Stimulated activated CD8-positive, alpha-beta memory T cell treated with anti-CD3 and anti-CD28 coated beads, Interleukin-7, amount 100 ng/mL, for 1 hour (primary cell): ENCODE measurements around the gene PPP2R1B.

Experiments
- DNase-seq, 2 donors: peaks; one replicate each; pipeline ENCODE4 v3.0.0-alpha.2; 2020; ENCODE audit warnings: low read depth in 2 of 2

Gene PPP2R1B

GRCh38 chr11:111693224-111693937, 72.8 kb downstream of the PPP2R1B start:
- no peak for DNase-seq

- no peak for DNase-seq
Observed at GRCh38 chr11:111691741-111692140, 74.4 kb downstream of the PPP2R1B start.

GRCh38 chr11:111691176-111691575, 75.0 kb downstream of the PPP2R1B start:
- DNase-seq: no peak

DNA sequence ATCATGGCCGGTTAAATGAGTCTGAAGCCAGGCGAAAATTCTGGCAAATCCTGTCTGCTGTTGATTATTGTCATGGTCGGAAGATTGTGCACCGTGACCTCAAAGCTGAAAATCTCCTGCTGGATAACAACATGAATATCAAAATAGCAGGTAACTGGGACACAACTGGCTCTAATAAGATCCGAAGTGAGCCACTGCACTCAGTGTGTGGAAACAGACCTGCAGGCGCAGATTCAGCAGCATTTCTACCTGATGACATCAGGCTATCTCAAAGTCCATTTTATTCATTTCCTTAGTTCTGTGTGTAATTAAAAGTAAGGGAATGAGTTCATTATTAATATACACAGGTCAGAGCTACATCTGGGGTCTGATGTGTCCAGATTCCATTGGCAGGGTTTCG, 78.2 kb downstream of the PPP2R1B start:
- DNase-seq: no peak

- no peak for DNase-seq
Observed at GRCh38 chr11:111684251-111684650, 81.9 kb downstream of the PPP2R1B start.

DNA sequence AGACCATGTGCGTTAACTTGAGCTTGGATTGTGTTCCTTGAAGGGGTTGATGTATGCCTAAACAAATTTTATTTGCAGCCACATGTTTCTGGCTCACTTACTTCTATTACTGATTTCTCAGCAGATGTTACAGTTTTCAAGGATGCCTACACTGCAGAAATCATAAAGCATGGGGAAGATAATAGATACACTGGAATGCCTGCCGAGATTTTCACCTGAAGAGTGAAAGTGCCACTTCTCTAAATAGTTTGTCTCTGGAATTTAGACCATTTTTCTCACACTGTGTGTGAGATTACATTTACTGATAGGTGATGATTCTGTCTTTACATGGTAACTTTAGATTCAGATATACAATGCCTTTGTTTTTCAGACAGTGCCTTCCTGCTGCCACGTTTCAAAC, 82.4 kb downstream of the PPP2R1B start:
- no peak for DNase-seq

DNA sequence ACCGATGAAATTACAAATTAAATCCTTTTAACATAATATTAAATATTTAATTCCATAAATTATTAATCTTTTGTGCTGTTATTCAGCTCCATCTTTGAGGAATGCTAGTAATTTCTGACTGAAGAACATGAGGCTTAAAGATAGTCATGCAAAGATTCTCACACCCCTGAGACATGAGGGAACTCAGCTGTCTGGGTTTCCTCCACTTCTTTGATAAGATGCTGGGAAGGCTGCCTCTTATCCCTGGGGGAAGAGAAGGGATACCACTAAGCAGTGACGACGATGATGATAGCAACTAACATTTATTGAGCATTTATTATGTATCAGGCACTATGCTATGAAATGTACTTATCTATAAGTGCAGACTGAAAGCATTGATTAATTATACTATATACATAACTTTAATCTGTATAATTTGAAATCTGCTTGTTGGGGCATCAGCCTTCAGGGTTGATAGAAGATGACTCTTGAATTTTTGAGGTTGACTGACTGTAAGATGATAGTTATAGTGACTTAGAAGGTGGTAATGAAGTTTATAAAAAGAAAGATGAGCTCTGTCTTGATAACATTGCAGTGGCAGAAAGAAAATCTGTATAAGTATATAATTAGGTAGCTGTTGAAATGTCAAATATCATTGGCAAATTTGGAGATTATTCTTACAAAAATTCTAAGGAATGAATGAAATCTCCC, 85.6 kb downstream of the PPP2R1B start:
- no peak for DNase-seq
